OCI-M1 (cell line): Measurements from ENCODE around the gene TACC2.
"Not testable (repeated sequence)": the region's sequence is repeated elsewhere in the genome, so short reads cannot be mapped to it uniquely, and the experiment has no call there.

Experiments
- DNase-seq: peaks from one replicate; lab custom pipeline; 2025; lab: John Stamatoyannopoulos, UW

The TACC2 gene

DNA sequence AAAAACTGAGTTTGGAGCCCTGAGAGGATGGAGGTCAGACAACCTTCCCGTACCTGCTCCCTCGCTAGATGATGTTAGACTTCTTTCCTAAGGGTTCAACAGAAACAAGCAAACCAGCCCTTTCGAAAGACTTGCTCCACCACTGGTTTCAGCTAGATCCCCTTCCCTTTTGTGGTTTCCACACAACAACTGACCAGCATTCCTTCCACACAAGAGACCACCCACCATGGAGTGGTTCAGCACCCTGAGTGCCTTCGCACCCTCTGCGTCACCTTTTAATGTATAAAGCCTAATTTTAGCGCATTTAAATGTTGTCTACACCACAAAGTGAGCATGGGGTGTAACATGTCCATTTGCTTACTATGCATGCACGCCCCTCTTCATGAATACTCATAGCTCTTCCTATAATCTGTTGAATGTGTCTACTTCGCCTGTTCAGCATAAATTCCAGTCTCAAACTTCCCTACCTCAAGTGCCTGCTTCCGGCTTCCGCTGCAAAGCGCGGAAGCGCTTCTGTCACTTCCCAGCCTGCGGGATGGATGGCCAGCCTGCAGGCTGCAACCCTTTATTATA lies 69.0 kb downstream of the TACC2 start:
- DNase-seq = no peak

GRCh38 chr10:122060250-122060649 lies 71.3 kb downstream of the TACC2 start:
- no peak for DNase-seq

GRCh38 chr10:122062831-122063674 lies 74.1 kb downstream of the TACC2 start:
- DNase-seq = peak; percentile 92

DNA sequence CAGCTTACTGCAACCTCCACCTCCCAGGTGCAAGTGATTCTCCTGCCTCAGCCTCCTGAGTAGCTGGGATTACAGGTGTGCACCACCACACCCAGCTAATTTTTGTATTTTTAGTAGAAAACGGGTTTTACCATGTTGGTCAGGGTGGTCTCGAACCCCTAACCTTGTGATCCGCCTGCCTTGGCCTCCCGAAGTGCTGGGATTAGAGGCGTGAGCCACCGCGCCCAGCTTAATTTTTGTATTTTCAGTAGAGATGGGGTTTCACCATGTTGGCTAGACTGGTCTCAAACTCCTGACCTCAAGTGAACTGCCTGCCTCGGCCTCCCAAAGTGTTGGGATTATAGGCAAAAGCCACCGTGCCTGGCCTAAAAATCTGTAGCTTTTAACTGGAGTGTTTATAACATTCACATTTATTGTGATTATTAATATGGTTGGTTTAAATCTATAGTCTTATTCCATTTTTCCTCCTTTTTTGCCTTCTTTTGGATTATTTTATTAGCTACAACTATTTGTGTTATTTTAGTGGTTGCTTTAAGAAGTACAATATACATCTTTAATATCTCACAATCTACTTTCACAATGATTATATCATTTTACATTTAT lies 77.5 kb downstream of the TACC2 start:
- not testable (repeated sequence) for DNase-seq

DNA sequence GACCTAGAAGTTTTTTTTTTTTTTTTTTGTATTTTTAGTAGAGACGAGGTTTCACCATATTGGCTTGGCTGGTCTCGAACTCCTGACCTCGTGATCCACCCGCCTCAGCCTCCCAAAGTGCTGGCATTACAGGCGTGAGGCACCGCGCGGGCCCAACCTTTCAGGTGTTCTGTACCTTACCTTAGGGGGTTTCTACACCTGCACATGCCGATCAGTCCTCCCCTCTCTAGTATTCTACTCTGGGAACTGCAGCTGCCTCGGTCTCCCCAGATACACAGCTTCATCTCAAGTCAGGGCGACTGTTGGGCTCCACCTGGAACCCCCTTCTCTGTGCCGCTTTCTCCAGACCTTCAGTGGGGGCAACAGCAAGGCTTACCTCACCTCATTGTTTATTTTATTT lies 79.9 kb downstream of the TACC2 start:
- no peak for DNase-seq

GRCh38 chr10:122072491-122072890 lies 83.5 kb downstream of the TACC2 start:
- no peak for DNase-seq

GRCh38 chr10:122073508-122073907 lies 84.5 kb downstream of the TACC2 start:
- no peak for DNase-seq

DNA sequence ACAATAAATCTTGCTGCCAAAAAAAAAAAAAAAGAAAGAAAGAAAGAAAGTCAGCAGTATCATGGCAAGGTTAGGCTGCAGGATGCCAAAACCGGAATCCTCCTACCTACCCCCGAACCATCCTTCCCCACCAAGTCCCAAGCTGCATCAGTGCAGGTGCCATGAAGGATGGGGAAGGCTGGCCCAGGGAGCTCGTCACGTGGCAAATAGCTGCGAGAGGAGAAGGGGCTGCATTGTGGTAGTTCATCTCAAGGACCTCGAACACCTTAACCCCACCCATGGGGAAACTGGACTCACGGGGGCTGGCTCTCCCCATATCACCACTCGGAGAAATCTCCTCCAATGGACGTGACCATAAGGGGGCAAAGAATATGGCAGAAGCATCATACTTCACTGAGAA lies 86.2 kb downstream of the TACC2 start:
- DNase-seq = no peak

GRCh38 chr10:122075876-122076275 lies 86.9 kb downstream of the TACC2 start:
- not testable (repeated sequence) for DNase-seq

DNA sequence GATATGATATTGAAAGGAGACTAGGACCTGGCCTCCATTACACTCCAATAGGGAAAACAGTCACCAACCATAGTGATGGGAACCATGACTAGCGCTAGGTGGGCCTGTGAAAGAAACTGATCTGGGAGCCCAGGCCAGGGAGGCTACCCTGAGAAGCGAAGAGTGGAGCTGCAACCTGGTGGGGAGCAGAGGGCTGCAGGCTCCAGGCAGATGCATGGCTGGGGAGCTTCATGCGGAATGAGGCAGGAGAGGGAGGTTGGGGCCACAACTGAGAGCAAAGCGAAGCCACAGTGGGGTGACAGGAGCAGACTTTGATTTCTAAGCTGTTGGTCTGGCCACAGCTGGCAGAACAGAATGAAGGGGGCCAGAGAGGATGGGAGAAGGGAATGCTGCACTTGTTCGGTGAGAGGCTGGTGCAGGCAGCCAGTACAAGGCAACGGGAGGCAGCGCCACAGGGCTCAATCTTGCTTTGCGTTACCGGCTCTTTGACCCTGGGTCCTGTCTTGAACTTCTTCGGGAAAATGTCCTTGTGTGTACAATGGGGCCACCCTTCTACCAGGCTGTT lies 88.4 kb downstream of the TACC2 start:
- DNase-seq = no peak

- no peak for DNase-seq
Observed at GRCh38 chr10:122078326-122078725, 89.4 kb downstream of the TACC2 start.

GRCh38 chr10:122078965-122079795 lies 90.2 kb downstream of the TACC2 start:
- peak; percentile 73 for DNase-seq

DNA sequence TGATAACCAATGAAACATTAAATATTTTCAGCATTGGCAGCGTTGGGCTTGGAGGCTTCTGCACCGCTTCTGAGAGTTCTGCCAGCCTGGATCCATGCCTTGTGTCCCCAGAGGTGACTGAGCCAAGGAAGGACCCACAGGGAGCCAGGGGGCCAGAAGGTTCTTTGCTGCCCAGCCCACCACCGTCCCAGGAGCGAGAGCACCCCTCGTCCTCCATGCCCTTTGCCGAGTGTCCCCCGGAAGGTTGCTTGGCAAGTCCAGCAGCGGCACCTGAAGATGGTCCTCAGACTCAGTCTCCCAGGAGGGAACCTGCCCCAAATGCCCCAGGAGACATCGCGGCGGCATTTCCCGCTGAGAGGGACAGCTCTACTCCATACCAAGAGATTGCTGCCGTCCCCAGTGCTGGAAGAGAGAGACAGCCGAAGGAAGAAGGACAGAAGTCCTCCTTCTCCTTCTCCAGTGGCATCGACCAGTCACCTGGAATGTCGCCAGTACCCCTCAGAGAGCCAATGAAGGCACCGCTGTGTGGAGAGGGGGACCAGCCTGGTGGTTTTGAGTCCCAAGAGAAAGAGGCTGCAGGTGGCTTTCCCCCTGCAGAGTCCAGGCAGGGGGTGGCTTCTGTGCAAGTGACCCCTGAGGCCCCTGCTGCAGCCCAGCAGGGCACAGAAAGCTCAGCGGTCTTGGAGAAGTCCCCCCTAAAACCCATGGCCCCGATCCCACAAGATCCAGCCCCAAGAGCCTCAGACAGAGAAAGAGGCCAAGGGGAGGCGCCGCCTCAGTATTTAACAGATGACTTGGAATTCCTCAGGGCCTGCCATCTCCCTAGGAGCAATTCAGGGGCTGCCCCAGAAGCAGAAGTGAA lies 93.9 kb downstream of the TACC2 start:
- DNase-seq = no peak

GRCh38 chr10:122083478-122084025 lies 94.6 kb downstream of the TACC2 start:
- no peak for DNase-seq

DNA sequence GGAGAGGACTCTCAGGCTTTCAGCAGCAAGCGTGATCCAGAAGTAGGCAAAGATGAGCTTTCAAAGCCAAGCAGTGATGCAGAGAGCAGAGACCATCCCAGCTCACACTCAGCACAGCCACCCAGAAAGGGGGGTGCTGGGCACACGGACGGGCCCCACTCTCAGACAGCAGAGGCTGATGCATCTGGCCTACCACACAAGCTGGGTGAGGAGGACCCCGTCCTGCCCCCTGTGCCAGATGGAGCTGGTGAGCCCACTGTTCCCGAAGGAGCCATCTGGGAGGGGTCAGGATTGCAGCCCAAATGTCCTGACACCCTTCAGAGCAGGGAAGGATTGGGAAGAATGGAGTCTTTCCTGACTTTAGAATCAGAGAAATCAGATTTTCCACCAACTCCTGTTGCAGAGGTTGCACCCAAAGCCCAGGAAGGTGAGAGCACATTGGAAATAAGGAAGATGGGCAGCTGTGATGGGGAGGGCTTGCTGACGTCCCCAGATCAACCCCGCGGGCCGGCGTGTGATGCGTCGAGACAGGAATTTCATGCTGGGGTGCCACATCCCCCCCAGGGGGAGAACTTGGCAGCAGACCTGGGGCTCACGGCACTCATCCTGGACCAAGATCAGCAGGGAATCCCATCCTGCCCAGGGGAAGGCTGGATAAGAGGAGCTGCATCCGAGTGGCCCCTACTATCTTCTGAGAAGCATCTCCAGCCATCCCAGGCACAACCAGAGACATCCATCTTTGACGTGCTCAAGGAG lies 95.5 kb downstream of the TACC2 start:
- no peak for DNase-seq

GRCh38 chr10:122085423-122085911 lies 96.5 kb downstream of the TACC2 start:
- DNase-seq = no peak

DNA sequence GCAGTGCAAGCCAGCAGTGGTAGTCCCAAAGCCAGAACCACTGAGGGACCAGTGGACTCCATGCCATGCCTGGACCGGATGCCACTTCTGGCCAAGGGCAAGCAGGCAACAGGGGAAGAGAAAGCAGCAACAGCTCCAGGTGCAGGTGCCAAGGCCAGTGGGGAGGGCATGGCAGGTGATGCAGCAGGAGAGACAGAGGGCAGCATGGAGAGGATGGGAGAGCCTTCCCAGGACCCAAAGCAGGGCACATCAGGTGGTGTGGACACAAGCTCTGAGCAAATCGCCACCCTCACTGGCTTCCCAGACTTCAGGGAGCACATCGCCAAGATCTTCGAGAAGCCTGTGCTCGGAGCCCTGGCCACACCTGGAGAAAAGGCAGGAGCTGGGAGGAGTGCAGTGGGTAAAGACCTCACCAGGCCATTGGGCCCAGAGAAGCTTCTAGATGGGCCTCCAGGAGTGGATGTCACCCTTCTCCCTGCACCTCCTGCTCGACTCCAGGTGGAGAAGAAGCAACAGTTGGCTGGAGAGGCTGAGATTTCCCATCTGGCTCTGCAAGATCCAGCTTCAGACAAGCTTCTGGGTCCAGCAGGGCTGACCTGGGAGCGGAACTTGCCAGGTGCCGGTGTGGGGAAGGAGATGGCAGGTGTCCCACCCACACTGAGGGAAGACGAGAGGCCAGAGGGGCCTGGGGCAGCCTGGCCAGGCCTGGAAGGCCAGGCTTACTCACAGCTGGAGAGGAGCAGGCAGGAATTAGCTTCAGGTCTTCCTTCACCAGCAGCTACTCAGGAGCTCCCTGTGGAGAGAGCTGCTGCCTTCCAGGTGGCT lies 97.7 kb downstream of the TACC2 start:
- no peak for DNase-seq

DNA sequence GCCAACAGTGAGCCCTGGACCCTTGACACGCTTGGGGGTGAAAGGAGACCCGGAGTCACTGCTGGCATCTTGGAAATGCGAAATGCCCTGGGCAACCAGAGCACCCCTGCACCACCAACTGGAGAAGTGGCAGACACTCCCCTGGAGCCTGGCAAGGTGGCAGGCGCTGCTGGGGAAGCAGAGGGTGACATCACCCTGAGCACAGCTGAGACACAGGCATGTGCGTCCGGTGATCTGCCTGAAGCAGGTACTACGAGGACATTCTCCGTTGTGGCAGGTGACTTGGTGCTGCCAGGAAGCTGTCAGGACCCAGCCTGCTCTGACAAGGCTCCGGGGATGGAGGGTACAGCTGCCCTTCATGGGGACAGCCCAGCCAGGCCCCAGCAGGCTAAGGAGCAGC lies 98.5 kb downstream of the TACC2 start:
- no peak for DNase-seq
